DOHH2 (cell line): ENCODE measurements around the gene SLC22A16.

Source experiments
- CTCF ChIP-seq: fragments of 200-600 bp; sonication (generic); IDR thresholded peaks from one replicate; pipeline ENCODE4 v1.5.1; 2014; ENCODE audit warnings: antibody characterized with exemption, mild to moderate bottlenecking, low read depth, low read length; ENCODE audit not compliant: poor library complexity, severe bottlenecking
- EZH2phosphoT487 ChIP-seq: fragments of 200-600 bp; sonication (generic); IDR thresholded peaks from 2 replicates; pipeline ENCODE4 v1.6.1; 2017; ENCODE audit warnings: borderline replicate concordance, mild to moderate bottlenecking, antibody characterized with exemption, low read length, moderate library complexity, mixed read lengths

- TF ChIP-seq CTCF (no peak), EZH2phosphoT487 (no peak)
Observed at GRCh38 chr6:110456694-110457093, 19.7 kb downstream of the SLC22A16 start.
